SK-MEL-5 (cell line): ENCODE measurements around the gene SLC25A26. TPM values are rescaled to one million over a fixed set of nuclear protein-coding genes. Genes with fewer than 3 reads are reported as not detected.

Source experiments
- DNase-seq: peaks from one replicate; pipeline ENCODE4 v3.0.0-alpha.2; 2016; ENCODE audit warnings: low read depth, low spot score
- in situ Hi-C: cut with HindIII; loops from 2 replicates; pipeline ENCODE4 v1.10.0; 2016; ENCODE audit warnings: low sequenced_read_pairs, high pct_unique_total_duplicates, low pct_unique_long_range_greater_than_20kb
- small RNA-seq, 2 experiments: library from RNA; depleted of rRNA; stranded (forward); fragments of <200 nt; gene quantifications; one replicate each; pipeline ENCODE3, GENCODE V24; 2014
- total RNA-seq: library from RNA; depleted of rRNA; stranded (reverse); fragments of >200 nt; shearing (Covaris generic); gene quantifications from 2 replicates; pipeline ENCODE4 v1.2.3, GENCODE V29; 2014; rRNA removed

Gene SLC25A26
- total RNA-seq, 1 experiment from 2014 or later = 32.7 TPM

DNA sequence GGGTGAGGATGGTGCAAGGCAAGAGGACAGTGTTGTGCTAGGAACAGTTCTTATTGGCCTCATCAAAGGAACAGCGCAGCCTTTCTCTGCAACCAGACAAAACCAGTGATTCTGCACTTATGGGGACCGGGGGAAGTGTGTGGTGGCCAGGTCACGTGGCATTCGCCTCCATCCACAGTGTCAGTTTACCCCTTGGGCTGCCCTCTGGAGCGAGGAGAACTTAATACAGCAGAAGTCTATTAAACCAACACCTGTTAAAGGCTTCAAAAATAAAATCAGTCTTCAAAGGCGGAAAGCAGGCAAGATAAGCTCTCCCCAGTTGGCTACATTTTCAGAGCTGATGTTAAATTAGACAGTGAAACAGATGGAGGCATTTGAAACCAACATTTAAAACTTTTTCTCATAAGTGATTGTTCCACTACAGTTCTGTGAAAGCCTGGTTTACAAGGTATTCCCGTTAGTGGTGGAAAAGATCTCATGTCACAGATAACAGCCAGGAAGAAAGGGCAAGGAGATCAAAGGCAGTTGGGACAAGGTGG lies 204.8 kb downstream of the SLC25A26 start:
- no peak for DNase-seq
- in situ Hi-C loops = no loop called here

DNA sequence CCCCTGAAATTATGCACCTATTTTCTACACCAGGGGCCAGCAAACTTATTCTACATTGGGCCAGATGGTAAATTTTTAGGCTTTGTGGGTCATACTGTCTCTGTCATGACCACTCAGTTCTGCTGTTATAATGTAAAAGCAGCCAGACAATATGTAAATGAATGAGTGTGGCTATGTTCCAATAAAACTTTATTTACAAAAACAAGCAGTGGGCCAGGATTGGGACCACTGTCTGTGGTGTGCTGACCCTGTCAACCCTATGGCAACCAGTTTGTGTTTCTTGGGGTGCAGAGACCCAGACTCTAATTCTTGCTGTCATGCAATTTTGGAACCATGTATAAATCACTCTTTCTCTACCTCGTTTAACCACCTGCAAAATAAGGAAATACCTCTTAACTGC lies 205.3 kb downstream of the SLC25A26 start:
- in situ Hi-C loops = no loop called here

DNA sequence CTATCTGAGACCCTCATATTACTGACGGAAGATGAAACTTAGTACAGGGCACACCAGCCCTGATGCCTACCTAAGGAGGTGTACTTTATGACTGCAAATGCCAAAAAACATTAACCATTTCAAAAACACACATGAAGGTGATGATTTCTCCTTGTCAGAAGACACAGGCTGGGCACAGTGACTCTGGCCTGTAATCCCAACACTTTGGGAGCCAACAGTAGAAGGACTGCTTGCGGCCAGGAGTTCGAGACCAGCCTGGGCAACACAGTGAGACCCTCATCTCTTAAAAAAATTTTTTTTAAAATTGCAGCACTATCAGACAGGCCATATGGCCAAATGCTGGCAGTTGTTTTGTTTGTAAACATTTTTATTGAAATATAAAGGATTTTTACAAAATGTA lies 206.6 kb downstream of the SLC25A26 start:
- DNase-seq = no peak
- in situ Hi-C loops = no loop called here

More for the DNA sequence above, 205.3 kb downstream of the SLC25A26 start:
- DNase-seq = no peak

DNA sequence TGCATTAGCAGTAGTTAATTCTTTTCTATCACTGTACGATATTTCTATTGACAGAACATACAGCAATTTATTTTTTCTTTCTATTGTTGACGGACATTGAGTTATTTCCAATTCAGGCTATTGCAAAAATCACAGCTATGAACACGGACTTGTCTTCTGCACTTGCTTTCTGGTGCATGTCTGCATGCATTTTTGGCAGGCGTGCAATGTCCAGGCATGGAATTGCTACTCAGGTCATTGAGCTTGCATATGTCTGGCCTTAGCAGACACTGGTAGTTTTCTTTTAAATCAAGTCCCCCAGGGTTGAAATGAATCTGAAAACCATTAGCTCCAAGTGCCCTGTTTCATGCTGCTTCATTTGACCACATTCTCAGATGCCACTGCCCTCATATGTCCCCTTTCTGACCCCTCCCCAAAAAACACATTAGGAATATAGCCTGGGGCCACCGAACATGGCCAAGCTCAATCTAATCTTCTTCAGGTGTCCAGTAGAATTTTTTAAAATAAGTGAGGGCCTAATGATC lies 207.2 kb downstream of the SLC25A26 start:
- no peak for DNase-seq
- in situ Hi-C loops = no loop called here

Small RNAs within 50 kb of the gene (small RNA-seq; reads per million reads assigned to genes)
- gene RN7SL482P (0 reads per million in 2 experiments), gene RNU6-787P (0 reads per million in 2 experiments)

Other genes starting within 250 kb of the SLC25A26 start
- 0.77 and 3.6 TPM in 2 replicates for gene MAGI1, start 182.1 kb upstream of the SLC25A26 start, total RNA-seq